A549 (cell line): ENCODE results near the gene LMBR1.

Experiments
- EP300 ChIP-seq, 2 experiments: fragments of >200 bp; sonication (Bioruptor Twin); formaldehyde crosslinking; IDR thresholded peaks; 2 replicates in 1 of 2; 3 replicates in 1 of 2; pipeline ENCODE4 v1.6.1; 2016 to 2017
- JUN ChIP-seq, 2 experiments: fragments of >200 bp; sonication (Bioruptor Twin); formaldehyde crosslinking; IDR thresholded peaks; 2 replicates in 1 of 2; 3 replicates in 1 of 2; pipeline ENCODE4 v1.6.1; 2016 to 2017
- JUNB ChIP-seq: fragments of >200 bp; sonication (Bioruptor Twin); formaldehyde crosslinking; IDR thresholded peaks from 2 replicates; pipeline ENCODE4 v1.6.1; 2016
- KDM5A ChIP-seq: fragments of 200-600 bp; sonication (generic); IDR thresholded peaks from 2 replicates; pipeline ENCODE4 v1.6.1; 2016; ENCODE audit warnings: antibody characterized with exemption, mild to moderate bottlenecking
- MAFK ChIP-seq: fragments of 450-650 bp; IDR thresholded peaks from 2 replicates; pipeline ENCODE4 v1.6.1; 2014; ENCODE audit not compliant: partially characterized antibody
- POLR2A ChIP-seq: IDR thresholded peaks from 2 replicates; pipeline ENCODE4 v1.6.1; 2012; ENCODE audit warnings: mild to moderate bottlenecking, low read length
- RAD21 ChIP-seq, 2 experiments: fragments of >200 bp in 1 of 2; sonication (Bioruptor Twin) in 1 of 2; formaldehyde crosslinking in 1 of 2; IDR thresholded peaks in 1 of 2; conservative IDR thresholded peaks in 1 of 2; 2 replicates in 1 of 2; 3 replicates in 1 of 2; pipeline ENCODE4 v1.6.1; 2012 to 2018; ENCODE audit warnings: inconsistent platforms in 1 of 2
- SREBF2 ChIP-seq: fragments of 450-650 bp; IDR thresholded peaks from 2 replicates; pipeline ENCODE4 v1.6.1; 2014; ENCODE audit warnings: mild to moderate bottlenecking, moderate library complexity
- ZC3H11A ChIP-seq: fragments of 450-650 bp; IDR thresholded peaks from 2 replicates; pipeline ENCODE4 v1.6.1; 2014; ENCODE audit warnings: antibody characterized with exemption, mild to moderate bottlenecking
- TF ChIP-seq, protein P1 (sequence below): IDR thresholded peaks from 2 replicates; pipeline ENCODE4 v1.6.1; 2012
- TF ChIP-seq, protein P2 (sequence below): fragments of >200 bp; sonication (Bioruptor Twin); formaldehyde crosslinking; IDR thresholded peaks from 3 replicates; pipeline ENCODE4 v1.5.1; 2016
- TF ChIP-seq, protein P3 (sequence below): fragments of 450-650 bp; IDR thresholded peaks from 2 replicates; pipeline ENCODE4 v1.6.1; 2014; ENCODE audit warnings: antibody characterized with exemption
- TF ChIP-seq, protein P4 (sequence below): IDR thresholded peaks from 2 replicates; pipeline ENCODE4 v1.6.1; 2012
- TF ChIP-seq, protein P5 (sequence below): fragments of 250-450 bp; sonication (Bioruptor Pico); IDR thresholded peaks from 2 replicates; pipeline ENCODE4 v1.5.0; 2021; ENCODE audit warnings: mild to moderate bottlenecking, moderate library complexity, borderline replicate concordance

DNA sequence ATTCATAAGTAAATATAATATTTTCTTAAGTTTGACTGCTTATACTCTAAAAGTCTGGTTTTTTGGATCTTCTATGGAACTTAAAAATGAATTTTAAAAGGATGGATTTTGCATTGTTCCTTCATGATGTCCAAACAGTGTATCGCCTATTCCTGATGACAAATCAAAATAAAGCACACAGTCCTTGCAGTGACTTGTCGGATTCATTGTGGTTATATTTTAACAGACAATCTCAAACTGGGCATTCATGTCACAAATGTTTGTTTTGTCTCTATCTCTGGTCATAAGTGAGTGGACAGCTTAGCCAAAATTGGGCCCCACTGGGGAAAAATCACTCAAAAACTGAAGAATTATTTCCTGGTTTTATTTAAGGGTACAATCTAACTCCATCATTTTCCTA is 74.8 kb downstream of the LMBR1 start:
- TF ChIP-seq, protein P1, sequence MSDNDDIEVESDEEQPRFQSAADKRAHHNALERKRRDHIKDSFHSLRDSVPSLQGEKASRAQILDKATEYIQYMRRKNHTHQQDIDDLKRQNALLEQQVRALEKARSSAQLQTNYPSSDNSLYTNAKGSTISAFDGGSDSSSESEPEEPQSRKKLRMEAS: no peak
- TF ChIP-seq RAD21 (conservative IDR thresholded peaks at IDR 0.05 in 1 of 2, IDR thresholded peaks at IDR 0.05 in 1 of 2) (no peak), EP300 (IDR thresholded peaks at IDR 0.05) (no peak), POLR2A (no peak), ZC3H11A (no peak), MAFK (no peak), KDM5A (no peak), SREBF2 (no peak), JUN (IDR thresholded peaks at IDR 0.05) (no peak), JUNB (no peak)
- TF ChIP-seq, protein P2, sequence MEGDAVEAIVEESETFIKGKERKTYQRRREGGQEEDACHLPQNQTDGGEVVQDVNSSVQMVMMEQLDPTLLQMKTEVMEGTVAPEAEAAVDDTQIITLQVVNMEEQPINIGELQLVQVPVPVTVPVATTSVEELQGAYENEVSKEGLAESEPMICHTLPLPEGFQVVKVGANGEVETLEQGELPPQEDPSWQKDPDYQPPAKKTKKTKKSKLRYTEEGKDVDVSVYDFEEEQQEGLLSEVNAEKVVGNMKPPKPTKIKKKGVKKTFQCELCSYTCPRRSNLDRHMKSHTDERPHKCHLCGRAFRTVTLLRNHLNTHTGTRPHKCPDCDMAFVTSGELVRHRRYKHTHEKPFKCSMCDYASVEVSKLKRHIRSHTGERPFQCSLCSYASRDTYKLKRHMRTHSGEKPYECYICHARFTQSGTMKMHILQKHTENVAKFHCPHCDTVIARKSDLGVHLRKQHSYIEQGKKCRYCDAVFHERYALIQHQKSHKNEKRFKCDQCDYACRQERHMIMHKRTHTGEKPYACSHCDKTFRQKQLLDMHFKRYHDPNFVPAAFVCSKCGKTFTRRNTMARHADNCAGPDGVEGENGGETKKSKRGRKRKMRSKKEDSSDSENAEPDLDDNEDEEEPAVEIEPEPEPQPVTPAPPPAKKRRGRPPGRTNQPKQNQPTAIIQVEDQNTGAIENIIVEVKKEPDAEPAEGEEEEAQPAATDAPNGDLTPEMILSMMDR: no peak
- TF ChIP-seq, protein P3, sequence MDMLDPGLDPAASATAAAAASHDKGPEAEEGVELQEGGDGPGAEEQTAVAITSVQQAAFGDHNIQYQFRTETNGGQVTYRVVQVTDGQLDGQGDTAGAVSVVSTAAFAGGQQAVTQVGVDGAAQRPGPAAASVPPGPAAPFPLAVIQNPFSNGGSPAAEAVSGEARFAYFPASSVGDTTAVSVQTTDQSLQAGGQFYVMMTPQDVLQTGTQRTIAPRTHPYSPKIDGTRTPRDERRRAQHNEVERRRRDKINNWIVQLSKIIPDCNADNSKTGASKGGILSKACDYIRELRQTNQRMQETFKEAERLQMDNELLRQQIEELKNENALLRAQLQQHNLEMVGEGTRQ: no peak
- TF ChIP-seq, protein P4, sequence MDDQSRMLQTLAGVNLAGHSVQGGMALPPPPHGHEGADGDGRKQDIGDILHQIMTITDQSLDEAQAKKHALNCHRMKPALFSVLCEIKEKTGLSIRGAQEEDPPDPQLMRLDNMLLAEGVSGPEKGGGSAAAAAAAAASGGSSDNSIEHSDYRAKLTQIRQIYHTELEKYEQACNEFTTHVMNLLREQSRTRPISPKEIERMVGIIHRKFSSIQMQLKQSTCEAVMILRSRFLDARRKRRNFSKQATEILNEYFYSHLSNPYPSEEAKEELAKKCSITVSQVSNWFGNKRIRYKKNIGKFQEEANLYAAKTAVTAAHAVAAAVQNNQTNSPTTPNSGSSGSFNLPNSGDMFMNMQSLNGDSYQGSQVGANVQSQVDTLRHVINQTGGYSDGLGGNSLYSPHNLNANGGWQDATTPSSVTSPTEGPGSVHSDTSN: no peak
- TF ChIP-seq, protein P5, sequence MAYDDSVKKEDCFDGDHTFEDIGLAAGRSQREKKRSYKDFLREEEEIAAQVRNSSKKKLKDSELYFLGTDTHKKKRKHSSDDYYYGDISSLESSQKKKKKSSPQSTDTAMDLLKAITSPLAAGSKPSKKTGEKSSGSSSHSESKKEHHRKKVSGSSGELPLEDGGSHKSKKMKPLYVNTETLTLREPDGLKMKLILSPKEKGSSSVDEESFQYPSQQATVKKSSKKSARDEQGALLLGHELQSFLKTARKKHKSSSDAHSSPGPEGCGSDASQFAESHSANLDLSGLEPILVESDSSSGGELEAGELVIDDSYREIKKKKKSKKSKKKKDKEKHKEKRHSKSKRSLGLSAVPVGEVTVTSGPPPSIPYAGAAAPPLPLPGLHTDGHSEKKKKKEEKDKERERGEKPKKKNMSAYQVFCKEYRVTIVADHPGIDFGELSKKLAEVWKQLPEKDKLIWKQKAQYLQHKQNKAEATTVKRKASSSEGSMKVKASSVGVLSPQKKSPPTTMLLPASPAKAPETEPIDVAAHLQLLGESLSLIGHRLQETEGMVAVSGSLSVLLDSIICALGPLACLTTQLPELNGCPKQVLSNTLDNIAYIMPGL (CRISPR knock-in tag): no peak
